Measurements from ENCODE around the gene KIF16B. TPM values are rescaled to one million over a fixed set of nuclear protein-coding genes. Genes with fewer than 3 reads are reported as not detected.

Gene KIF16B
- total and polyA plus RNA-seq, 2 of the 8 experiments (the other 6 are each of a cell fraction or from before 2014, with no cell fraction given) = 3.0 to 9.2 TPM

- H2BK5ac ChIP-seq (ENCODE audit: low read depth, low read length) = no peak overlapping the region
- no peaks in the 10 kb centered on the region for H3K79me2 ChIP-seq (ENCODE audit: control insufficient read depth in 1 of 2, insufficient read depth in 2 of 2, low read length in 2 of 2)
- FAIRE-seq (no peak), DNase-seq (ENCODE audit: low read depth in 1 of 2, low spot score in 2 of 2) (no peak)
- WGBS, 2 experiments (ENCODE audit: extremely low coverage in 1 of 2, insufficient coverage in 1 of 2, insufficient read length in 1 of 2, insufficient replicate concordance in 2 of 2, low coverage in 1 of 2, low lambda C conversion rate in 2 of 2, missing lambda C conversion rate in 1 of 2) = 91% methylated on average over 5 of the region's 5 CpGs; no CpG with 5 or more reads in 1 of the 2 experiments
- H3K4me3 ChIP-seq (ENCODE audit: extremely low read depth in 1 of 4, insufficient read depth in 2 of 4, low read depth in 3 of 4, low read length in 4 of 4) = no peak overlapping the region
- H3K79me1 ChIP-seq (ENCODE audit: low read depth, low read length) = no peaks in the 10 kb centered on the region
- peaks cover 0 to 3% (median 1%) of the 10 kb centered on the region in 4 experiments; a peak in 1 of 7 replicates for H3K4me1 ChIP-seq (replicated peaks in 1 of 4; ENCODE audit: control insufficient read depth in 3 of 4, insufficient read depth in 4 of 4, low read length in 3 of 4)
- H3K36me3 ChIP-seq (ENCODE audit: control insufficient read depth in 2 of 4, insufficient read depth in 4 of 4, low read length in 3 of 4) = no peaks in the 10 kb centered on the region
- no peak overlapping the region for H4K8ac ChIP-seq (ENCODE audit: extremely low read depth, insufficient read depth, low read length)
- no peak overlapping the region for H3K23ac ChIP-seq (ENCODE audit: insufficient read length)
- H3K4me2 ChIP-seq (ENCODE audit: insufficient read depth in 1 of 2, low read depth in 2 of 2, low read length in 2 of 2) = no peak overlapping the region
- no peak overlapping the region for H3K9ac ChIP-seq (replicated peaks in 1 of 4; ENCODE audit: extremely low read depth in 1 of 4, low read depth in 3 of 4, low read length in 3 of 4)
- no peak overlapping the region for H2BK120ac ChIP-seq (replicated peaks; ENCODE audit: low read depth, low read length)
- no peak overlapping the region for H3K56ac ChIP-seq (replicated peaks; ENCODE audit: insufficient read length, low read depth, low read length)
- H3K18ac ChIP-seq (ENCODE audit: extremely low read depth, low read length) = no peak overlapping the region
- H3K9me3 ChIP-seq (ENCODE audit: insufficient read depth in 2 of 2, low read depth in 1 of 2, low read length in 1 of 2) = peaks cover 5 to 8% of the 10 kb centered on the region in 2 experiments; a peak in 1 of 4 replicates
- no peak overlapping the region for H2AK5ac ChIP-seq (ENCODE audit: low read depth, low read length)
- H3K23me2 ChIP-seq (ENCODE audit: low read depth, low read length) = no peaks in the 10 kb centered on the region
- H4K20me1 ChIP-seq (replicated peaks in 1 of 2; ENCODE audit: control insufficient read depth in 1 of 2, insufficient read depth in 2 of 2, low read length in 2 of 2) = no peaks in the 10 kb centered on the region
- H2BK15ac ChIP-seq (ENCODE audit: low read length) = no peak overlapping the region
- ChIA-PET POLR2A (ENCODE audit: partially characterized antibody) (no interaction called here), CTCF (ENCODE audit: partially characterized antibody) (interaction anchor here (0.9 kb wide), 1 partner anchor 9 kb away, joined by 3 read pairs; no protein-coding TSS in a partner anchor)
- H2BK20ac ChIP-seq (ENCODE audit: low read length) = no peak overlapping the region
- H3K27ac ChIP-seq (ENCODE audit: low read depth, low read length) = no peak overlapping the region
- no peak overlapping the region for H3K14ac ChIP-seq (ENCODE audit: insufficient read length)
- H4K91ac ChIP-seq (replicated peaks; ENCODE audit: insufficient read length, low read length) = no peak overlapping the region
- H3K4ac ChIP-seq (replicated peaks; ENCODE audit: insufficient read length, low read depth, low read length) = no peak overlapping the region
- no peak overlapping the region for H2BK12ac ChIP-seq (ENCODE audit: low read depth, low read length)
- H3K27me3 ChIP-seq (replicated peaks in 1 of 4; ENCODE audit: control insufficient read depth in 3 of 4, extremely low read depth in 1 of 4, insufficient read depth in 3 of 4, low read length in 3 of 4) = no peaks in the 10 kb centered on the region
- H2AFZ ChIP-seq (ENCODE audit: low read length) = no peak overlapping the region
- no peak overlapping the region for H4K5ac ChIP-seq (ENCODE audit: insufficient read length, low read depth, low read length)
- no peak for TF ChIP-seq SRF (IDR thresholded peaks at IDR 0.05; ENCODE audit: low read depth, low read length)
- no peak for TF ChIP-seq CBX5 (IDR thresholded peaks at IDR 0.05; ENCODE audit: low read depth, low read length)
- no peak for TF ChIP-seq POLR2AphosphoS5 (IDR thresholded peaks at IDR 0.05; ENCODE audit: low read depth, low read length)
- TF ChIP-seq, protein P1, sequence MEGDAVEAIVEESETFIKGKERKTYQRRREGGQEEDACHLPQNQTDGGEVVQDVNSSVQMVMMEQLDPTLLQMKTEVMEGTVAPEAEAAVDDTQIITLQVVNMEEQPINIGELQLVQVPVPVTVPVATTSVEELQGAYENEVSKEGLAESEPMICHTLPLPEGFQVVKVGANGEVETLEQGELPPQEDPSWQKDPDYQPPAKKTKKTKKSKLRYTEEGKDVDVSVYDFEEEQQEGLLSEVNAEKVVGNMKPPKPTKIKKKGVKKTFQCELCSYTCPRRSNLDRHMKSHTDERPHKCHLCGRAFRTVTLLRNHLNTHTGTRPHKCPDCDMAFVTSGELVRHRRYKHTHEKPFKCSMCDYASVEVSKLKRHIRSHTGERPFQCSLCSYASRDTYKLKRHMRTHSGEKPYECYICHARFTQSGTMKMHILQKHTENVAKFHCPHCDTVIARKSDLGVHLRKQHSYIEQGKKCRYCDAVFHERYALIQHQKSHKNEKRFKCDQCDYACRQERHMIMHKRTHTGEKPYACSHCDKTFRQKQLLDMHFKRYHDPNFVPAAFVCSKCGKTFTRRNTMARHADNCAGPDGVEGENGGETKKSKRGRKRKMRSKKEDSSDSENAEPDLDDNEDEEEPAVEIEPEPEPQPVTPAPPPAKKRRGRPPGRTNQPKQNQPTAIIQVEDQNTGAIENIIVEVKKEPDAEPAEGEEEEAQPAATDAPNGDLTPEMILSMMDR (IDR thresholded peaks at IDR 0.05; ENCODE audit: control extremely low read depth in 1 of 3, insufficient read depth in 1 of 3, low read depth in 1 of 3, low read length in 3 of 3) = no peak
- TF ChIP-seq, protein P2, sequence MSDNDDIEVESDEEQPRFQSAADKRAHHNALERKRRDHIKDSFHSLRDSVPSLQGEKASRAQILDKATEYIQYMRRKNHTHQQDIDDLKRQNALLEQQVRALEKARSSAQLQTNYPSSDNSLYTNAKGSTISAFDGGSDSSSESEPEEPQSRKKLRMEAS (IDR thresholded peaks at IDR 0.05) = no peak
- no peak for TF ChIP-seq TBP (IDR thresholded peaks at IDR 0.05; ENCODE audit: low read depth, low read length)
- no peak for TF ChIP-seq ZNF274 (IDR thresholded peaks at IDR 0.05; ENCODE audit: borderline replicate concordance, extremely low read depth, low read length)
- TF ChIP-seq TAF7 (optimal IDR thresholded peaks at IDR 0.05; ENCODE audit: borderline replicate concordance, low read depth, low read length) = no peak
- TF ChIP-seq GABPA (IDR thresholded peaks at IDR 0.05; ENCODE audit: borderline replicate concordance, insufficient read depth, low read length) = no peak
- no peak for TF ChIP-seq JUN (IDR thresholded peaks at IDR 0.05; ENCODE audit: low read depth, low read length)
These were observed 47.7 kb upstream of the KIF16B start for GRCh38 chr20:16620961-16621360.

All from H1 (cell line).